Liver (tissue), 9 donors: ENCODE measurements around the gene TMEM178B. TPM values are rescaled to one million over a fixed set of nuclear protein-coding genes. Genes with fewer than 3 reads are reported as not detected.

Source experiments
- DNase-seq: peaks from one replicate; pipeline ENCODE4 v3.0.0-alpha.2; 2017; ENCODE audit warnings: low spot score
- H3K27ac ChIP-seq, 2 donors: one replicate each; pipeline ENCODE4 v1.7.0; 2013; ENCODE audit warnings: inconsistent platforms in 2 of 2, low read length in 2 of 2, control low read depth in 1 of 2, low read depth in 1 of 2, mild to moderate bottlenecking in 1 of 2
- H3K27me3 ChIP-seq, 4 donors: one replicate each; pipeline versions ENCODE4 v1.6.1 to v1.7.0; 2013; ENCODE audit warnings: low read length in 3 of 4, inconsistent platforms in 1 of 4, mild to moderate bottlenecking in 1 of 4, moderate library complexity in 1 of 4; ENCODE audit not compliant: control insufficient read depth in 4 of 4, insufficient read depth in 4 of 4
- H3K36me3 ChIP-seq, 4 donors: one replicate each; pipeline versions ENCODE4 v1.6.1 to v1.7.0; 2013; ENCODE audit warnings: low read length in 3 of 4, mild to moderate bottlenecking in 3 of 4, low read depth in 1 of 4, moderate library complexity in 1 of 4; ENCODE audit not compliant: control insufficient read depth in 4 of 4, insufficient read depth in 3 of 4
- H3K4me1 ChIP-seq, 4 donors: one replicate each; pipeline versions ENCODE4 v1.6.1 to v1.7.0; 2013; ENCODE audit warnings: low read length in 3 of 4, mild to moderate bottlenecking in 3 of 4, moderate library complexity in 1 of 4; ENCODE audit not compliant: control insufficient read depth in 4 of 4, insufficient read depth in 4 of 4
- H3K4me3 ChIP-seq, 3 donors: one replicate each; pipeline versions ENCODE4 v1.6.1 to v1.7.0; 2013; ENCODE audit warnings: low read length in 3 of 3, control low read depth in 1 of 3, low read depth in 1 of 3, mild to moderate bottlenecking in 1 of 3
- H3K9ac ChIP-seq, 2 donors: one replicate each; pipeline ENCODE4 v1.7.0; 2013; ENCODE audit warnings: low read length in 2 of 2, mild to moderate bottlenecking in 2 of 2, moderate library complexity in 2 of 2, control low read depth in 1 of 2, low read depth in 1 of 2
- H3K9me3 ChIP-seq, 4 donors: one replicate each; pipeline versions ENCODE4 v1.6.1 to v1.7.0; 2013; ENCODE audit warnings: low read length in 3 of 4; ENCODE audit not compliant: control insufficient read depth in 4 of 4
- ATF3 ChIP-seq: IDR thresholded peaks from 2 replicates; pipeline ENCODE4 v1.6.1; 2016; ENCODE audit warnings: antibody characterized with exemption
- EGR1 ChIP-seq, 2 donors: IDR thresholded peaks; 2 replicates each; pipeline ENCODE4 v1.6.1; 2016 to 2018; ENCODE audit warnings: antibody characterized with exemption in 2 of 2, low read depth in 2 of 2
- FOXA1 ChIP-seq: IDR thresholded peaks from 2 replicates; pipeline ENCODE4 v1.6.1; 2016; ENCODE audit warnings: antibody characterized with exemption
- FOXA2 ChIP-seq: IDR thresholded peaks from 2 replicates; pipeline ENCODE4 v1.6.1; 2016; ENCODE audit warnings: antibody characterized with exemption
- GABPA ChIP-seq, 2 donors: IDR thresholded peaks in 1 of 2; conservative IDR thresholded peaks in 1 of 2; 2 replicates each; pipeline ENCODE4 v1.6.1; 2016; ENCODE audit warnings: antibody characterized with exemption in 2 of 2, mild to moderate bottlenecking in 1 of 2, moderate library complexity in 1 of 2
- HNF4A ChIP-seq, 2 donors: conservative IDR thresholded peaks; 2 replicates each; pipeline ENCODE4 v1.6.1; 2016; ENCODE audit warnings: antibody characterized with exemption in 2 of 2, mild to moderate bottlenecking in 2 of 2
- HNF4G ChIP-seq: IDR thresholded peaks from 2 replicates; pipeline ENCODE4 v1.6.1; 2016; ENCODE audit warnings: antibody characterized with exemption
- JUND ChIP-seq, 2 donors: IDR thresholded peaks; 2 replicates each; pipeline ENCODE4 v1.6.1; 2016; ENCODE audit warnings: antibody characterized with exemption in 2 of 2
- MAX ChIP-seq: IDR thresholded peaks from 2 replicates; pipeline ENCODE4 v1.6.1; 2016; ENCODE audit warnings: antibody characterized with exemption
- NR2F2 ChIP-seq: IDR thresholded peaks from 2 replicates; pipeline ENCODE4 v1.6.1; 2016; ENCODE audit warnings: antibody characterized with exemption
- RAD21 ChIP-seq, 2 donors: IDR thresholded peaks; 2 replicates each; pipeline ENCODE4 v1.6.1; 2016; ENCODE audit warnings: antibody characterized with exemption in 2 of 2, mild to moderate bottlenecking in 2 of 2
- RXRA ChIP-seq, 2 donors: IDR thresholded peaks; 2 replicates each; pipeline ENCODE4 v1.6.1; 2017 to 2018; ENCODE audit warnings: antibody characterized with exemption in 2 of 2, mild to moderate bottlenecking in 1 of 2
- TAF1 ChIP-seq: conservative IDR thresholded peaks from 2 replicates; pipeline ENCODE4 v1.6.1; 2016; ENCODE audit warnings: antibody characterized with exemption, mild to moderate bottlenecking
- YY1 ChIP-seq: IDR thresholded peaks from 2 replicates; pipeline ENCODE4 v1.6.1; 2016; ENCODE audit warnings: antibody characterized with exemption, mild to moderate bottlenecking
- ZBTB33 ChIP-seq: IDR thresholded peaks from 2 replicates; pipeline ENCODE4 v1.6.1; 2016; ENCODE audit warnings: antibody characterized with exemption
- polyA plus RNA-seq, 2 donors: library from polyadenylated mRNA; stranded (reverse) in 1 of 2; unstranded in 1 of 2; fragments of 200-250 nt in 1 of 2; fragments of >200 nt in 1 of 2; fragmentation: Nextera tagmentation in 1 of 2; extraction: Ambion mirVana in 1 of 2; gene quantifications; one replicate each; pipeline versions ENCODE4 v1.2.1 to v1.2.3, GENCODE V29; 2013 to 2015
- total RNA-seq, 2 donors: library from RNA; depleted of rRNA; stranded (reverse); fragments of >200 nt; gene quantifications; one replicate each; pipeline ENCODE4 v1.2.3, GENCODE V29; 2014
- TF ChIP-seq, protein P1 (sequence below): IDR thresholded peaks from 2 replicates; pipeline ENCODE4 v1.6.1; 2016; ENCODE audit warnings: antibody characterized with exemption, mild to moderate bottlenecking
- TF ChIP-seq, protein P2 (sequence below): fragments of 150-350 bp; IDR thresholded peaks from 2 replicates; pipeline ENCODE4 v1.5.1; 2017; ENCODE audit warnings: improper control_type of control experiment, low read depth, low read length; ENCODE audit not compliant: missing input control
- donor health status: healthy.
- donor health status: healthy.
- donor health status: healthy.
- donor health status: healthy.
- donor health status: healthy.

The TMEM178B gene
- total and polyA plus RNA-seq, 4 donors = under 0.01 to 0.02 (median under 0.01) TPM; not detected in 1

DNA sequence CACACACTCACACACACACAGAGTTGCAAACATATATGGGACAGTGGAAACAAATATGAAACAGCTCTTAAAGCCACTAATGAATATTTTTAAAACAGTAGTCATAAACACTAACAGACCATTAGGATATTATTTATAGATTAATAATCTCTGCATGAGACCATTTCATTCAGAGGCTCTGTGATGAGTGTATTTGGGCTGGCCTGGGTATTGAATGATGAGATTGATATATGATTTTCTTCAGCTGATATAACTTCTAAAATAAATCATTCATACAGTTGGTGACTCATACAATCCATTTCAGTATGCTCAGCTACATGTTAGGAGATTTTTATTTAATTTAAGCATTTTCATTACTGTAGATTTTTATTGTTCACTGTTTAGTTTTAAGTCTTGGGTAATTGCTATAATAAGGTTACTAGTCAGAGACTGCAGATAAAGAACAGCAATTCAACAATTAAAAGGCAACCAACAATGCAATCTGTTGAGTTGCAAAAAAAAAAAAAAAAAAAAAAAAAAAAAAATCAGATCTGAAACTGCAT lies 452.2 kb downstream of the TMEM178B start:
- TF ChIP-seq RAD21 (IDR thresholded peaks at IDR 0.05) (no peak), FOXA1 (no peak), TAF1 (no peak), JUND (IDR thresholded peaks at IDR 0.05) (no peak), YY1 (no peak), ATF3 (no peak), GABPA (IDR thresholded peaks at IDR 0.05 in 1 of 2, conservative IDR thresholded peaks at IDR 0.05 in 1 of 2) (no peak), HNF4G (no peak), HNF4A (conservative IDR thresholded peaks at IDR 0.05) (no peak), FOXA2 (no peak), MAX (no peak), RXRA (IDR thresholded peaks at IDR 0.05) (no peak), ZBTB33 (no peak), EGR1 (IDR thresholded peaks at IDR 0.05; ENCODE audit: low read depth in 2 of 2) (no peak), NR2F2 (no peak)
- TF ChIP-seq, protein P1, sequence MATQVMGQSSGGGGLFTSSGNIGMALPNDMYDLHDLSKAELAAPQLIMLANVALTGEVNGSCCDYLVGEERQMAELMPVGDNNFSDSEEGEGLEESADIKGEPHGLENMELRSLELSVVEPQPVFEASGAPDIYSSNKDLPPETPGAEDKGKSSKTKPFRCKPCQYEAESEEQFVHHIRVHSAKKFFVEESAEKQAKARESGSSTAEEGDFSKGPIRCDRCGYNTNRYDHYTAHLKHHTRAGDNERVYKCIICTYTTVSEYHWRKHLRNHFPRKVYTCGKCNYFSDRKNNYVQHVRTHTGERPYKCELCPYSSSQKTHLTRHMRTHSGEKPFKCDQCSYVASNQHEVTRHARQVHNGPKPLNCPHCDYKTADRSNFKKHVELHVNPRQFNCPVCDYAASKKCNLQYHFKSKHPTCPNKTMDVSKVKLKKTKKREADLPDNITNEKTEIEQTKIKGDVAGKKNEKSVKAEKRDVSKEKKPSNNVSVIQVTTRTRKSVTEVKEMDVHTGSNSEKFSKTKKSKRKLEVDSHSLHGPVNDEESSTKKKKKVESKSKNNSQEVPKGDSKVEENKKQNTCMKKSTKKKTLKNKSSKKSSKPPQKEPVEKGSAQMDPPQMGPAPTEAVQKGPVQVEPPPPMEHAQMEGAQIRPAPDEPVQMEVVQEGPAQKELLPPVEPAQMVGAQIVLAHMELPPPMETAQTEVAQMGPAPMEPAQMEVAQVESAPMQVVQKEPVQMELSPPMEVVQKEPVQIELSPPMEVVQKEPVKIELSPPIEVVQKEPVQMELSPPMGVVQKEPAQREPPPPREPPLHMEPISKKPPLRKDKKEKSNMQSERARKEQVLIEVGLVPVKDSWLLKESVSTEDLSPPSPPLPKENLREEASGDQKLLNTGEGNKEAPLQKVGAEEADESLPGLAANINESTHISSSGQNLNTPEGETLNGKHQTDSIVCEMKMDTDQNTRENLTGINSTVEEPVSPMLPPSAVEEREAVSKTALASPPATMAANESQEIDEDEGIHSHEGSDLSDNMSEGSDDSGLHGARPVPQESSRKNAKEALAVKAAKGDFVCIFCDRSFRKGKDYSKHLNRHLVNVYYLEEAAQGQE = no peak
- TF ChIP-seq, protein P2, sequence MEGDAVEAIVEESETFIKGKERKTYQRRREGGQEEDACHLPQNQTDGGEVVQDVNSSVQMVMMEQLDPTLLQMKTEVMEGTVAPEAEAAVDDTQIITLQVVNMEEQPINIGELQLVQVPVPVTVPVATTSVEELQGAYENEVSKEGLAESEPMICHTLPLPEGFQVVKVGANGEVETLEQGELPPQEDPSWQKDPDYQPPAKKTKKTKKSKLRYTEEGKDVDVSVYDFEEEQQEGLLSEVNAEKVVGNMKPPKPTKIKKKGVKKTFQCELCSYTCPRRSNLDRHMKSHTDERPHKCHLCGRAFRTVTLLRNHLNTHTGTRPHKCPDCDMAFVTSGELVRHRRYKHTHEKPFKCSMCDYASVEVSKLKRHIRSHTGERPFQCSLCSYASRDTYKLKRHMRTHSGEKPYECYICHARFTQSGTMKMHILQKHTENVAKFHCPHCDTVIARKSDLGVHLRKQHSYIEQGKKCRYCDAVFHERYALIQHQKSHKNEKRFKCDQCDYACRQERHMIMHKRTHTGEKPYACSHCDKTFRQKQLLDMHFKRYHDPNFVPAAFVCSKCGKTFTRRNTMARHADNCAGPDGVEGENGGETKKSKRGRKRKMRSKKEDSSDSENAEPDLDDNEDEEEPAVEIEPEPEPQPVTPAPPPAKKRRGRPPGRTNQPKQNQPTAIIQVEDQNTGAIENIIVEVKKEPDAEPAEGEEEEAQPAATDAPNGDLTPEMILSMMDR = no peak
- no peak overlapping the region for H3K9ac ChIP-seq
- H3K9me3 ChIP-seq = no peaks in the 10 kb centered on the region
- DNase-seq = no peak
- H3K27me3 ChIP-seq = no peaks in the 10 kb centered on the region
- H3K27ac ChIP-seq = no peak overlapping the region
- H3K36me3 ChIP-seq = no peaks in the 10 kb centered on the region
- no peak overlapping the region for H3K4me3 ChIP-seq
- H3K4me1 ChIP-seq = no peaks in the 10 kb centered on the region
